22Rv1 (cell line): Measurements from ENCODE around the gene PHKB.

Source experiments
- CTCF ChIP-seq: fragments of 450-650 bp; IDR thresholded peaks from 2 replicates; pipeline ENCODE4 v1.5.1; 2017; ENCODE audit warnings: mild to moderate bottlenecking
- ZFX ChIP-seq: fragments of 450-650 bp; IDR thresholded peaks from 2 replicates; pipeline ENCODE4 v1.6.1; 2017; ENCODE audit warnings: antibody characterized with exemption, borderline replicate concordance

- TF ChIP-seq CTCF (no peak), ZFX (no peak)
Observed at GRCh38 chr16:47604306-47604705, 143.2 kb downstream of the PHKB start.
